ENCODE measurements around the gene AADACL4. TPM values are rescaled to one million over a fixed set of nuclear protein-coding genes. Genes with fewer than 3 reads are reported as not detected.

AADACL4 gene
- total RNA-seq, 4 donors from 2014 or later = not detected

DNA sequence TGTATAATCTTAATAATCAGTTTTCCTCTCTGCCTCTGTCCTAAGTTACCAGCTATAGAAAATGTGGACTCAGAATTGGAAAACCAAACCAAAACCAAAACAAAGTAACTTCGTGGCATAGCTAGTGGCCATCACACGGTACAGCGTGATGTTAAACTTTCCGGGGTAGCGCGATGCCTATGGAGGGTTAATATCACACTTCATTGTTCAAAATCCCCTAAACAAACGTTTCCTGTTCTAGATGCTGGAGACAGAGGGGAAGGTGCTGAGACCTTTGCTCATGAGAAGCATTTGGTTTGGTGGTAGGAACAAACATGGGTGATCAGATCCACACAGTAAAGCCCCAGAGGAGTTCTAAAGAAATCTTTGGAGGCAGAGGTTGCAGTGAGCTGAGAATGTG is 4.9 kb downstream of the AADACL4 start:
- H3K4me3 ChIP-seq = no peak overlapping the region
- no peaks in the 10 kb centered on the region for H3K36me3 ChIP-seq
- no peaks in the 10 kb centered on the region for H3K27me3 ChIP-seq
- H3K27ac ChIP-seq = no peak overlapping the region
- H3K4me1 ChIP-seq = no peaks in the 10 kb centered on the region
- no peak for TF ChIP-seq EP300 (IDR thresholded peaks at IDR 0.05; ENCODE audit: low read depth)
- TF ChIP-seq POLR2AphosphoS5 (IDR thresholded peaks at IDR 0.05) = no peak
- WGBS, 2 donors (ENCODE audit: low coverage in 1 of 2) = 87% methylated on average over 7 of the region's 7 CpGs; no CpG with 5 or more reads in 1 of the 2 donors
- H3K9me3 ChIP-seq = no peaks in the 10 kb centered on the region
- no peak for DNase-seq
- intact Hi-C loops (cut with DNase I; ENCODE audit: low total_unique reads) = no loop called here
- in situ Hi-C loops (cut with MboI; ENCODE audit: low pct_ligation_motif_present in 1 of 4, low pct_unique_long_range_greater_than_20kb in 1 of 4, low sequenced_read_pairs in 3 of 4) = loop anchor here in 2 of 4 donors (25.0 kb wide), 1 partner anchor 336 kb away; no protein-coding TSS in a partner anchor

DNA sequence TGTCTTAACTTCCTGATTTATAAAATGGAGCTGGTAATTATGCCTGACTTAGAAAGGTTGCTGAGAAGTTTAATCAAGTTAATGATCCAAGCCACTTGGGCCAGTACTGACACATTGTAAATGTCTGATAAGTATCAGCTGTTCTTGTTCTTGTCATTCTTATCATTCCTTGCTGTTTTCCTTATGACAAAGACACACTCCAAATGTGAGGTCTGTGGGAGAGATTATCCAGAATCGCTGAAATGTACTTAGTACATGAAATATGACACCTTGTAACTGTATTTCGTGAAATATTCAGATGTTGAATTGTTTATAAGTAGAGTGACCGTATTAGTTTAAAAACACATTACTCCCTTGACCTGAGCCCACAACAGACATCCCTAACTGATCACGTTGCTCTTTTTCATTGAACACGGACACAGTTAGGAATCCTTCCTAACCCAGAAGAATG is 6.1 kb downstream of the AADACL4 start:
- in situ Hi-C loops (cut with MboI; ENCODE audit: low pct_ligation_motif_present in 1 of 4, low pct_unique_long_range_greater_than_20kb in 1 of 4, low sequenced_read_pairs in 3 of 4) = loop anchor here (10.0 to 25.0 kb wide), 3 partner anchors 335 to 538 kb away; no protein-coding TSS in a partner anchor
- Histone ChIP-seq H3K36me3 (no peaks in the 10 kb centered on the region), H3K4me3 (no peak overlapping the region), H3K27me3 (no peaks in the 10 kb centered on the region), H3K4me1 (no peaks in the 10 kb centered on the region), H3K9me3 (no peaks in the 10 kb centered on the region), H3K27ac (no peak overlapping the region)
- intact Hi-C loops (cut with DNase I; ENCODE audit: low total_unique reads) = loop anchor here (5.0 to 10.0 kb wide), 2 partner anchors 245 to 1688 kb away; no protein-coding TSS in a partner anchor
- TF ChIP-seq POLR2AphosphoS5 (IDR thresholded peaks at IDR 0.05) = peak in 2 of 3 donors; percentile 45 to 69
- TF ChIP-seq, protein P1, sequence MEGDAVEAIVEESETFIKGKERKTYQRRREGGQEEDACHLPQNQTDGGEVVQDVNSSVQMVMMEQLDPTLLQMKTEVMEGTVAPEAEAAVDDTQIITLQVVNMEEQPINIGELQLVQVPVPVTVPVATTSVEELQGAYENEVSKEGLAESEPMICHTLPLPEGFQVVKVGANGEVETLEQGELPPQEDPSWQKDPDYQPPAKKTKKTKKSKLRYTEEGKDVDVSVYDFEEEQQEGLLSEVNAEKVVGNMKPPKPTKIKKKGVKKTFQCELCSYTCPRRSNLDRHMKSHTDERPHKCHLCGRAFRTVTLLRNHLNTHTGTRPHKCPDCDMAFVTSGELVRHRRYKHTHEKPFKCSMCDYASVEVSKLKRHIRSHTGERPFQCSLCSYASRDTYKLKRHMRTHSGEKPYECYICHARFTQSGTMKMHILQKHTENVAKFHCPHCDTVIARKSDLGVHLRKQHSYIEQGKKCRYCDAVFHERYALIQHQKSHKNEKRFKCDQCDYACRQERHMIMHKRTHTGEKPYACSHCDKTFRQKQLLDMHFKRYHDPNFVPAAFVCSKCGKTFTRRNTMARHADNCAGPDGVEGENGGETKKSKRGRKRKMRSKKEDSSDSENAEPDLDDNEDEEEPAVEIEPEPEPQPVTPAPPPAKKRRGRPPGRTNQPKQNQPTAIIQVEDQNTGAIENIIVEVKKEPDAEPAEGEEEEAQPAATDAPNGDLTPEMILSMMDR (IDR thresholded peaks at IDR 0.05) = no peak
- DNase-seq = no peak
- WGBS, 2 donors (ENCODE audit: low coverage in 1 of 2) = 62 to 66% methylated on average over 5 of the region's 5 CpGs

DNA sequence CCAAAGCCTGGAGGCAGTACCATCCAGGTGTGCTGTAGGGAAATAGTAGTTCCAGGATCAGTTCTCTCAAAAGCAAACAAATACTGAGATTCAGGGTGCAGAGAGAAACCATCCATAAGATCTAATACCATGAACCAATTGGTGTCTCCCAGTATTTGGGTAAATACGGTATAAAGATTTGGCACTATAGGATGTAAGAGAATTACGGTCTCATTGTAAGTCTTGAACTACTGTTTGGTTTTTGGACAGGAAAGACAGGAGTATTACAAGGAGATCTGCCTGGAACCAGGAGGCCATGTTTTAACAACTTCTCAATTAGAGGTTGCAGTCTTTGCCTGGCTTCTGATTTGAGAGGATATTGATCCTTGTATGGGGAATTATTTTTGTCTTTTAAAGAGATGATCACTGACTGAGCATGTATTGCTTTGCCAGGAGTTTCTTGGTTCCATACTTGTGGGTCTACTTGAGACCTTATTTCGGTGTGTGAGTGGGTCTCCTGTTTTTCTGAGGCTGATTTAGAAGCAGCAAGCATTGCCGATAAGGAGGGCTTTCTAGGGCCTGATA is 10.2 kb downstream of the AADACL4 start:
- intact Hi-C loops (cut with DNase I; ENCODE audit: low total_unique reads) = loop anchor here (5.0 to 10.0 kb wide), 2 partner anchors 249 to 1692 kb away; no protein-coding TSS in a partner anchor
- TF ChIP-seq EP300 (IDR thresholded peaks at IDR 0.05; ENCODE audit: low read depth) (no peak), POLR2A (IDR thresholded peaks at IDR 0.05) (no peak), POLR2AphosphoS5 (IDR thresholded peaks at IDR 0.05) (no peak)
- TF ChIP-seq, protein P1 (IDR thresholded peaks at IDR 0.05) = no peak
- DNase-seq = no peak
- WGBS, 2 donors (ENCODE audit: low coverage in 1 of 2) = 76 to 80% methylated on average over 4 of the region's 4 CpGs
- Histone ChIP-seq H3K36me3 (no peaks in the 10 kb centered on the region), H3K4me3 (no peak overlapping the region), H3K9me3 (no peaks in the 10 kb centered on the region), H3K27me3 (no peaks in the 10 kb centered on the region), H3K4me1 (no peaks in the 10 kb centered on the region), H3K27ac (peak overlapping the region in 1 of 4 donors; percentile 13)
- in situ Hi-C loops (cut with MboI; ENCODE audit: low pct_ligation_motif_present in 1 of 4, low pct_unique_long_range_greater_than_20kb in 1 of 4, low sequenced_read_pairs in 3 of 4) = loop anchor here (10.0 to 25.0 kb wide), 3 partner anchors 339 to 542 kb away; no protein-coding TSS in a partner anchor

DNA sequence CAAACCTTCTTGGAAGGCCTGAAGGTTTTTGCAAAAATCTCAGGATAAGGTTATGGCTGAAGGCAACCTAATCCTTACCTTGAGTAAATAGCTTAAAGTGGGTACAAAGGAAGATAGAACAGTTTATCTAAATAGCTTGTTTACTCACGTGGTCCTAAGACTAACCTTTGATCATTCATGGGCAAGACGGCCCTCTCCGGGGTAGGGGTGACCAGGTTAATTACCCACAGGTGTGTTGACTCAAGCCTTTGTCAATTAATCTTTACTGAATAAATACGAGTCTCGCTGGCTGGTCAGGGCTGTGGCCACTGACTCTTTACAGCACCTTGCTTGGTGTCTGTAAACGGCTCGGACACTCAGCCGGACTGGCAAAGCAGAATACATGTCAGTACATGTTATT is 10.8 kb downstream of the AADACL4 start:
- TF ChIP-seq EP300 (IDR thresholded peaks at IDR 0.05; ENCODE audit: low read depth) (no peak), POLR2A (IDR thresholded peaks at IDR 0.05) (no peak), POLR2AphosphoS5 (IDR thresholded peaks at IDR 0.05) (no peak)
- TF ChIP-seq, protein P1 (IDR thresholded peaks at IDR 0.05) = no peak
- Histone ChIP-seq H3K4me3 (no peak overlapping the region), H3K9me3 (no peaks in the 10 kb centered on the region), H3K4me1 (no peaks in the 10 kb centered on the region), H3K36me3 (no peaks in the 10 kb centered on the region), H3K27me3 (no peaks in the 10 kb centered on the region), H3K27ac (peak overlapping the region in 1 of 4 donors; percentile 13)
- intact Hi-C loops (cut with DNase I; ENCODE audit: low total_unique reads) (loop anchor here (5.0 to 10.0 kb wide), 3 partner anchors 250 to 1692 kb away; no protein-coding TSS in a partner anchor), in situ Hi-C loops (cut with MboI; ENCODE audit: low pct_ligation_motif_present in 1 of 4, low pct_unique_long_range_greater_than_20kb in 1 of 4, low sequenced_read_pairs in 3 of 4) (loop anchor here (10.0 to 25.0 kb wide), 3 partner anchors 340 to 542 kb away; no protein-coding TSS in a partner anchor)
- peak; percentile 11 for DNase-seq
- 37% methylated on average over 8 of the region's 8 CpGs; no CpG with 5 or more reads in 1 of the 2 donors for WGBS, 2 donors (ENCODE audit: low coverage in 1 of 2)

All from transverse colon (tissue), 4 donors.